Measurements from ENCODE around the gene POF1B.

Gene POF1B

DNA sequence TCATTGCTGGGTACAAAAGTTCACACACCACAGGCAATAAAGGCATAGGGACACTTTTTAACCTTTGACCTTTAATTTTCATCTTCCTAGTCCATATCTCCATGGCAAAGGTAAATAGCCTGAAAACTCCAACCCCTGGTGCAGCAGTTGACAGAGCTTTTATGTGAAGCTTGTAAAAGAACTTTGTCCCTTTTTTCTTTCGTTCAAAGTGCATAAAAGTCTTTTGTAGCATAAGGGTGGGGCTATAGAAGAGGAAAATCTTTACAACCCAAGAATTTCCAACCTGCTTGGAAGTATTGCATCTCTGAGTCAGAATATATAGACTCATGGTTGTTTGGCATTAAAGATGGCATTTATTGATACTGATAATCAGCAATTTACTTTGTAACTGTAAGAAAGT is 20.4 kb downstream of the POF1B start:
- no peak overlapping the region for H3K4me2 ChIP-seq (ENCODE audit: low read depth, low read length, poor library complexity, severe bottlenecking)
- H2AFZ ChIP-seq (ENCODE audit: low read length), result no peak overlapping the region
- no peak overlapping the region for H3K9ac ChIP-seq (ENCODE audit: low read depth, low read length, poor library complexity, severe bottlenecking)
- H3K4me1 ChIP-seq (ENCODE audit: insufficient read depth, low read length, poor library complexity, severe bottlenecking), result no peaks in the 10 kb centered on the region
- no peaks in the 10 kb centered on the region for H3K27me3 ChIP-seq (ENCODE audit: insufficient read depth, low read length, poor library complexity, severe bottlenecking)
- no peak for TF ChIP-seq EZH2phosphoT487 (IDR thresholded peaks at IDR 0.05; ENCODE audit: borderline replicate concordance)
- TF ChIP-seq, protein P1, sequence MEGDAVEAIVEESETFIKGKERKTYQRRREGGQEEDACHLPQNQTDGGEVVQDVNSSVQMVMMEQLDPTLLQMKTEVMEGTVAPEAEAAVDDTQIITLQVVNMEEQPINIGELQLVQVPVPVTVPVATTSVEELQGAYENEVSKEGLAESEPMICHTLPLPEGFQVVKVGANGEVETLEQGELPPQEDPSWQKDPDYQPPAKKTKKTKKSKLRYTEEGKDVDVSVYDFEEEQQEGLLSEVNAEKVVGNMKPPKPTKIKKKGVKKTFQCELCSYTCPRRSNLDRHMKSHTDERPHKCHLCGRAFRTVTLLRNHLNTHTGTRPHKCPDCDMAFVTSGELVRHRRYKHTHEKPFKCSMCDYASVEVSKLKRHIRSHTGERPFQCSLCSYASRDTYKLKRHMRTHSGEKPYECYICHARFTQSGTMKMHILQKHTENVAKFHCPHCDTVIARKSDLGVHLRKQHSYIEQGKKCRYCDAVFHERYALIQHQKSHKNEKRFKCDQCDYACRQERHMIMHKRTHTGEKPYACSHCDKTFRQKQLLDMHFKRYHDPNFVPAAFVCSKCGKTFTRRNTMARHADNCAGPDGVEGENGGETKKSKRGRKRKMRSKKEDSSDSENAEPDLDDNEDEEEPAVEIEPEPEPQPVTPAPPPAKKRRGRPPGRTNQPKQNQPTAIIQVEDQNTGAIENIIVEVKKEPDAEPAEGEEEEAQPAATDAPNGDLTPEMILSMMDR (conservative IDR thresholded peaks at IDR 0.05; ENCODE audit: low read length), result no peak
- no peaks in the 10 kb centered on the region for H3K9me2 ChIP-seq (replicated peaks; ENCODE audit: low read depth, low read length)
- H3K36me3 ChIP-seq (ENCODE audit: insufficient read depth, low read length), result no peaks in the 10 kb centered on the region
- H4K20me1 ChIP-seq (ENCODE audit: insufficient read depth, low read length, poor library complexity, severe bottlenecking), result no peaks in the 10 kb centered on the region
- H3K9me3 ChIP-seq (ENCODE audit: insufficient read depth, low read depth, low read length), result no peaks in the 10 kb centered on the region
- no peaks in the 10 kb centered on the region for H3K79me2 ChIP-seq (ENCODE audit: insufficient read depth, low read length)
- H3K4me3 ChIP-seq (ENCODE audit: low read length, poor library complexity, severe bottlenecking), result no peak overlapping the region
- no peaks in the 10 kb centered on the region for H3F3A ChIP-seq (ENCODE audit: low read depth)

DNA sequence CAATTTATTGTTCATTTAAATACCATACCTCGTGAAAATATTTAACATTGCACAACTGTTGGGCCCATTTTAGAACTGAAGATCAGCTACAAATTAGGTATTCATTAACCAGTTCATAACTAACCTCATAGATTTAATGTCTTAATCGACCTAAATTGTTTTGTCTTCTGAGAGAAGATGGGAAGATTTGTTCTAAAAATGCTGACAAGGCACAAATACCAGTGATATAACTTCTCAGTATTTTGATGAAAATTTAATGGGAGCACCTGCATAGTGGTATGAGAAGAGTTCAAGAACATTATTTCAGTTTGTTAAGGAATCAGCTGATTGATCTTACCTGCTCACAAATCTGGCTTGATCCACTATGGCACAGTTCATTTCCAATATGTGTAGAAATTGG is 33.9 kb downstream of the POF1B start:
- no peaks in the 10 kb centered on the region for H3K79me2 ChIP-seq (ENCODE audit: insufficient read depth, low read length)
- no peaks in the 10 kb centered on the region for H3K36me3 ChIP-seq (ENCODE audit: insufficient read depth, low read length)
- no peaks in the 10 kb centered on the region for H3K9me2 ChIP-seq (replicated peaks; ENCODE audit: low read depth, low read length)
- no peaks in the 10 kb centered on the region for H3K4me1 ChIP-seq (ENCODE audit: insufficient read depth, low read length, poor library complexity, severe bottlenecking)
- H3K9me3 ChIP-seq (ENCODE audit: insufficient read depth, low read depth, low read length), result no peaks in the 10 kb centered on the region
- no peak for TF ChIP-seq EZH2phosphoT487 (IDR thresholded peaks at IDR 0.05; ENCODE audit: borderline replicate concordance)
- TF ChIP-seq, protein P1 (conservative IDR thresholded peaks at IDR 0.05; ENCODE audit: low read length), result no peak
- no peak overlapping the region for H2AFZ ChIP-seq (ENCODE audit: low read length)
- H3K4me3 ChIP-seq (ENCODE audit: low read length, poor library complexity, severe bottlenecking), result no peak overlapping the region
- H3K27me3 ChIP-seq (ENCODE audit: insufficient read depth, low read length, poor library complexity, severe bottlenecking), result no peaks in the 10 kb centered on the region
- H3K9ac ChIP-seq (ENCODE audit: low read depth, low read length, poor library complexity, severe bottlenecking), result no peak overlapping the region
- H3F3A ChIP-seq (ENCODE audit: low read depth), result no peaks in the 10 kb centered on the region
- no peaks in the 10 kb centered on the region for H4K20me1 ChIP-seq (ENCODE audit: insufficient read depth, low read length, poor library complexity, severe bottlenecking)
- no peak overlapping the region for H3K4me2 ChIP-seq (ENCODE audit: low read depth, low read length, poor library complexity, severe bottlenecking)

DNA sequence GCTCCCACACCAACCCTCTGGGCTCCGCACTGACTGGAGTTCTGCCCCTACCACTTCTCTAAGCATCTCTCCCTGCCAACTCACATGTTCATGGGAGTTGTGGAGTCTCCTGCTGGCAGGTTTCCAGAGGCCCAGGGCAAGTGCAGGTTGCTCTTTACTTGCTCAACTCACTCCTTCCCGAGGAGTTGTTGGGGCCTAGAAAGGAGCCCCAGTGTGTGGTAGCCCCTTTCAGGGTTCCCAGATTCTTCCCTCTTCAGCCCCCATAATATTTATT is 52.5 kb downstream of the POF1B start:
- H3K9me3 ChIP-seq (ENCODE audit: insufficient read depth, low read depth, low read length), result no peaks in the 10 kb centered on the region
- no peaks in the 10 kb centered on the region for H3F3A ChIP-seq (ENCODE audit: low read depth)
- no peaks in the 10 kb centered on the region for H3K9me2 ChIP-seq (replicated peaks; ENCODE audit: low read depth, low read length)
- H3K79me2 ChIP-seq (ENCODE audit: insufficient read depth, low read length), result no peaks in the 10 kb centered on the region
- no peak for TF ChIP-seq EZH2phosphoT487 (IDR thresholded peaks at IDR 0.05; ENCODE audit: borderline replicate concordance)
- TF ChIP-seq, protein P1 (conservative IDR thresholded peaks at IDR 0.05; ENCODE audit: low read length), result no peak
- no peaks in the 10 kb centered on the region for H3K36me3 ChIP-seq (ENCODE audit: insufficient read depth, low read length)
- H3K27me3 ChIP-seq (ENCODE audit: insufficient read depth, low read length, poor library complexity, severe bottlenecking), result no peaks in the 10 kb centered on the region
- H4K20me1 ChIP-seq (ENCODE audit: insufficient read depth, low read length, poor library complexity, severe bottlenecking), result no peaks in the 10 kb centered on the region
- H3K9ac ChIP-seq (ENCODE audit: low read depth, low read length, poor library complexity, severe bottlenecking), result no peak overlapping the region
- no peaks in the 10 kb centered on the region for H3K4me1 ChIP-seq (ENCODE audit: insufficient read depth, low read length, poor library complexity, severe bottlenecking)
- H2AFZ ChIP-seq (ENCODE audit: low read length), result no peak overlapping the region
- no peak overlapping the region for H3K4me3 ChIP-seq (ENCODE audit: low read length, poor library complexity, severe bottlenecking)
- no peak overlapping the region for H3K4me2 ChIP-seq (ENCODE audit: low read depth, low read length, poor library complexity, severe bottlenecking)

Measured in Loucy (cell line).